Small intestine (tissue), 7 donors: ENCODE measurements around the gene PRKAR1B. TPM values are rescaled to one million over a fixed set of nuclear protein-coding genes. Genes with fewer than 3 reads are reported as not detected.

ENCODE experiments used
- DNase-seq, 2 donors: peaks; one replicate each; pipeline versions ENCODE4 v3.0.0 to v3.0.0-alpha.2; 2013
- FAIRE-seq: peaks from 2 replicates; lab custom pipeline; 2012; peaks lifted over from hg19 to GRCh38; lab: Jason Lieb, UNC
- H3K27ac ChIP-seq, 3 donors: one replicate each; pipeline ENCODE4 v1.5.1; 2013; ENCODE audit warnings: low read length in 2 of 3, mild to moderate bottlenecking in 2 of 3, control low read depth in 1 of 3, inconsistent platforms in 1 of 3, low read depth in 1 of 3, moderate library complexity in 1 of 3
- H3K27me3 ChIP-seq, 3 donors: one replicate each; pipeline ENCODE4 v1.6.1; 2013; ENCODE audit warnings: low read length in 3 of 3, inconsistent platforms in 1 of 3; ENCODE audit not compliant: control insufficient read depth in 3 of 3, insufficient read depth in 3 of 3
- H3K36me3 ChIP-seq, 3 donors: one replicate each; pipeline ENCODE4 v1.6.1; 2013; ENCODE audit warnings: low read length in 3 of 3, inconsistent platforms in 1 of 3, low read depth in 1 of 3, mild to moderate bottlenecking in 1 of 3, moderate library complexity in 1 of 3; ENCODE audit not compliant: control insufficient read depth in 3 of 3, insufficient read depth in 2 of 3
- H3K4me1 ChIP-seq, 3 donors: one replicate each; pipeline ENCODE4 v1.6.1; 2013; ENCODE audit warnings: low read length in 2 of 3, inconsistent platforms in 1 of 3, low read depth in 1 of 3, mild to moderate bottlenecking in 1 of 3, moderate library complexity in 1 of 3; ENCODE audit not compliant: control insufficient read depth in 3 of 3, insufficient read depth in 2 of 3
- H3K4me3 ChIP-seq, 3 donors: one replicate each; pipeline ENCODE4 v1.5.1; 2013; ENCODE audit warnings: low read length in 3 of 3, control low read depth in 1 of 3, inconsistent platforms in 1 of 3, low read depth in 1 of 3, mild to moderate bottlenecking in 1 of 3, moderate library complexity in 1 of 3
- H3K9me3 ChIP-seq, 2 donors: one replicate each; pipeline ENCODE4 v1.6.1; 2013; ENCODE audit warnings: low read depth in 1 of 2, low read length in 1 of 2; ENCODE audit not compliant: control insufficient read depth in 2 of 2, insufficient read depth in 1 of 2
- WGBS, 3 donors: extraction: QIAGEN DNeasy Blood & Tissue Kit; methylation state at CpG; one replicate each; pipeline ENCODE4 v1.1.7; 2013; 5-methylcytosine and 5-hydroxymethylcytosine counted together
- polyA plus RNA-seq, 4 donors: library from polyadenylated mRNA; stranded (reverse) in 3 of 4; unstranded in 1 of 4; fragments of 200-250 nt in 3 of 4; fragments of 120-200 nt in 1 of 4; gene quantifications; one replicate each; pipeline versions ENCODE4 v1.2.1 to v1.2.3, GENCODE V29; 2013
- donor health status: healthy with polysubstance abuse.
- donor health status: control.
- donor health status: control.
- donor health status: Bipolar disorder and iron deficiency.
- donor health status: healthy.

PRKAR1B gene
- polyA plus RNA-seq, 4 donors, result 9.5 to 32.3 (median 18.6) TPM

- DNase-seq (peak; percentile 96 to 98), FAIRE-seq (no peak)
- WGBS, 3 donors, result 12 to 43% (median 18%) methylated on average over 18 to 21 of the region's 21 CpGs
- Histone ChIP-seq H3K27ac (peak overlapping the region; percentile 50 to 88 (median 65)), H3K27me3 (no peaks in the 10 kb centered on the region), H3K4me1 (peaks cover 8 to 32% (median 9%) of the 10 kb centered on the region in 3 donors), H3K9me3 (peaks cover 0 to 19% of the 10 kb centered on the region in 2 donors), H3K4me3 (peak overlapping the region in 1 of 3 donors; percentile 23), H3K36me3 (peaks cover 0 to 3% (median 0%) of the 10 kb centered on the region in 3 donors)
Measured at GRCh38 chr7:537911-538634, 189.0 kb downstream of the PRKAR1B start.

GRCh38 chr7:536231-536630 is 190.8 kb downstream of the PRKAR1B start:
- FAIRE-seq (no peak), DNase-seq (no peak)
- peaks cover 8 to 32% (median 9%) of the 10 kb centered on the region in 3 donors for H3K4me1 ChIP-seq
- no peak overlapping the region for H3K4me3 ChIP-seq
- no peak overlapping the region for H3K27ac ChIP-seq
- no peaks in the 10 kb centered on the region for H3K27me3 ChIP-seq
- peaks cover 0 to 3% (median 0%) of the 10 kb centered on the region in 3 donors for H3K36me3 ChIP-seq
- H3K9me3 ChIP-seq, result peaks cover 0 to 19% of the 10 kb centered on the region in 2 donors
- 82 to 90% (median 87%) methylated on average over 10 to 12 of the region's 12 CpGs for WGBS, 3 donors

GRCh38 chr7:534959-535358 is 192.1 kb downstream of the PRKAR1B start:
- FAIRE-seq, result no peak
- H3K4me3 ChIP-seq, result no peak overlapping the region
- DNase-seq, result no peak
- 84 to 99% (median 91%) methylated on average over 10 of the region's 10 CpGs for WGBS, 3 donors
- H3K27me3 ChIP-seq, result no peaks in the 10 kb centered on the region
- peaks cover 8 to 26% (median 9%) of the 10 kb centered on the region in 3 donors for H3K4me1 ChIP-seq
- peaks cover 0 to 3% (median 0%) of the 10 kb centered on the region in 3 donors for H3K36me3 ChIP-seq
- H3K27ac ChIP-seq, result no peak overlapping the region
- H3K9me3 ChIP-seq, result peaks cover 0 to 12% of the 10 kb centered on the region in 2 donors

GRCh38 chr7:534075-534474 is 193.0 kb downstream of the PRKAR1B start:
- DNase-seq (no peak), FAIRE-seq (no peak)
- 92 to 96% (median 93%) methylated on average over 8 of the region's 8 CpGs for WGBS, 3 donors
- Histone ChIP-seq H3K36me3 (peaks cover 0 to 3% (median 0%) of the 10 kb centered on the region in 3 donors), H3K9me3 (peaks cover 0 to 12% of the 10 kb centered on the region in 2 donors), H3K27me3 (no peaks in the 10 kb centered on the region), H3K27ac (no peak overlapping the region), H3K4me1 (peaks cover 5 to 18% (median 9%) of the 10 kb centered on the region in 3 donors), H3K4me3 (no peak overlapping the region)

GRCh38 chr7:533266-533665 is 193.8 kb downstream of the PRKAR1B start:
- peaks cover 0 to 3% (median 0%) of the 10 kb centered on the region in 3 donors for H3K36me3 ChIP-seq
- WGBS, 3 donors, result 70 to 78% (median 75%) methylated on average over 16 to 17 of the region's 17 CpGs
- no peak for DNase-seq
- peaks cover 0 to 12% of the 10 kb centered on the region in 2 donors for H3K9me3 ChIP-seq
- no peak for FAIRE-seq
- H3K27me3 ChIP-seq, result no peaks in the 10 kb centered on the region
- no peak overlapping the region for H3K27ac ChIP-seq
- H3K4me3 ChIP-seq, result no peak overlapping the region
- peaks cover 0 to 10% (median 3%) of the 10 kb centered on the region in 3 donors for H3K4me1 ChIP-seq

DNA sequence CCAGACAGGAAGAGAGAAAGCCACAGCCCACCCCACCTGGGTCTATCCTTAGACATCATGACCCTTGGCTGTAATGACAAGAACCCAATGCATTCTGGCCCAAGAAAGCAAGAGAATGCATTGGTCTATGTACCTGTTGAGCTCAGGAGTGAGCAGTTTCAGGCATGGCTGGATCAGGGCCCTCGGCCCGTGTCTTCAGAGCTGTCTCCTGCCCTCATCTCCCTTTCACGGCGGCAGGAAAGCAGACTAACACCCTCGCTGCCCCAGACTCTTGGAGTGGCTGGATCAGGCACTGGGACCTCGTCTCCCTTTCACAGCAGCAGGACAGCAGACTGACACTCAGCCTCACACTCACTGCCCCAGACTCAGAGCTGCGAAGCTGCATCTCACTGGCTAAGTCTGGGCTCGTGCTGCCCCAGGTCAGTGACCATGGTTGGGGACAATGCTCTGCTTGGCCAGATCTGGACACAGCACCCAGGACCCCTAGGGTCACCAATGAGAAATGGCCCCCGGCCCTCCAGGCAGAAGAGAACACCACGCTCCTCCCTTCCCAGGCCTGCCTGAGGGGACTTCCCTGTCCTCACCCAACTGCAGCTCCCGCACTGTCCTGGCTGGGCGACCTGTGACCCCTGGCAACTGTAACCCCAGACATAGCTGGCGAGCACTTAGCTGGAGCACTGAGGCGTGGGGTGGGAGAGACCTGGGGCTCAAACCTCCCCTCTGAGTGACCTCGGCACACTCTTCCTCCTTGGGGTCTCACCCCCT is 194.5 kb downstream of the PRKAR1B start:
- DNase-seq (no peak), FAIRE-seq (no peak)
- Histone ChIP-seq H3K4me1 (peaks cover 0 to 4% (median 0%) of the 10 kb centered on the region in 3 donors), H3K27ac (no peak overlapping the region), H3K9me3 (peaks cover 0 to 12% of the 10 kb centered on the region in 2 donors), H3K27me3 (no peaks in the 10 kb centered on the region), H3K36me3 (peaks cover 0 to 3% (median 0%) of the 10 kb centered on the region in 3 donors), H3K4me3 (no peak overlapping the region)
- WGBS, 3 donors, result 80 to 84% (median 81%) methylated on average over 14 to 15 of the region's 15 CpGs

DNA sequence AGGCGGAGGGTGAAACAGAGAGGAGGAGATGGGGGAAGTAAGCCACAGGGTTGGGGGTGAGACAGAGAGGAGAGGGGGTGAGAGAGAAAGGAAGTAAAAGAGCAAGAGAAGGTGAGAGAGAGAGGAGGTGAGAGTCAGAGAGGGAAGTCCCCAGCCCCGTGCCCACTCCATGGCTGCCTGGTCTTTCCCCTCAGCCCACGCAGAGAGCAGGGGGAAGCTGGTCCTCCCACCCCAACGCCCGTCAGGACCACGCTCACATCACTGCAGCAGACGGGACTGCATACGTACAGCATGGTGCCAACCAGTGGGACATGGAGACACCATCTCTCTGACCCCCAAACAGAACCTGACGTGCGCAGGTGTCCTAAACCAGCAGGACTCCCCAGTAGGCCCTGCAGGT is 195.3 kb downstream of the PRKAR1B start:
- peaks cover 0 to 13% of the 10 kb centered on the region in 2 donors for H3K9me3 ChIP-seq
- no peak for FAIRE-seq
- 78 to 93% (median 82%) methylated on average over 9 to 10 of the region's 10 CpGs for WGBS, 3 donors
- no peak overlapping the region for H3K4me3 ChIP-seq
- H3K27ac ChIP-seq, result no peak overlapping the region
- no peaks in the 10 kb centered on the region for H3K36me3 ChIP-seq
- H3K27me3 ChIP-seq, result no peaks in the 10 kb centered on the region
- DNase-seq, result no peak
- H3K4me1 ChIP-seq, result no peaks in the 10 kb centered on the region

- FAIRE-seq (no peak), DNase-seq (no peak)
- peaks cover 0 to 6% (median 0%) of the 10 kb centered on the region in 3 donors for H3K4me1 ChIP-seq
- H3K9me3 ChIP-seq, result peaks cover 0 to 6% of the 10 kb centered on the region in 2 donors
- H3K36me3 ChIP-seq, result peaks cover 0 to 11% (median 0%) of the 10 kb centered on the region in 3 donors
- 93 to 97% (median 96%) methylated on average over 2 of the region's 2 CpGs for WGBS, 3 donors
- no peak overlapping the region for H3K27ac ChIP-seq
- no peak overlapping the region for H3K4me3 ChIP-seq
- H3K27me3 ChIP-seq, result peaks cover 0 to 1% (median 0%) of the 10 kb centered on the region in 3 donors
Measured at GRCh38 chr7:528451-528850, 198.6 kb downstream of the PRKAR1B start.
